ENCODE results near the gene NUP93.

- no peak for TF ChIP-seq POLR2A (IDR thresholded peaks at IDR 0.05; ENCODE audit: extremely low read depth, insufficient read length)
- no peak for TF ChIP-seq CTCF (IDR thresholded peaks at IDR 0.05; ENCODE audit: low read depth, low read length)
- TF ChIP-seq MYC (IDR thresholded peaks at IDR 0.05; ENCODE audit: low read depth, low read length): no peak
- no peak for TF ChIP-seq MAX (IDR thresholded peaks at IDR 0.05; ENCODE audit: low read depth, low read length)
Measured at GRCh38 chr16:56737539-56737938, 7.6 kb downstream of the NUP93 start.
